Dedifferentiated amniotic fluid mesenchymal stem cell (primary cell): ENCODE data around the gene COL4A3.

Experiments
- DNase-seq: peaks from one replicate; pipeline ENCODE4 v3.0.0-alpha.2; 2016; ENCODE audit errors: extremely low spot score

Gene COL4A3

DNA sequence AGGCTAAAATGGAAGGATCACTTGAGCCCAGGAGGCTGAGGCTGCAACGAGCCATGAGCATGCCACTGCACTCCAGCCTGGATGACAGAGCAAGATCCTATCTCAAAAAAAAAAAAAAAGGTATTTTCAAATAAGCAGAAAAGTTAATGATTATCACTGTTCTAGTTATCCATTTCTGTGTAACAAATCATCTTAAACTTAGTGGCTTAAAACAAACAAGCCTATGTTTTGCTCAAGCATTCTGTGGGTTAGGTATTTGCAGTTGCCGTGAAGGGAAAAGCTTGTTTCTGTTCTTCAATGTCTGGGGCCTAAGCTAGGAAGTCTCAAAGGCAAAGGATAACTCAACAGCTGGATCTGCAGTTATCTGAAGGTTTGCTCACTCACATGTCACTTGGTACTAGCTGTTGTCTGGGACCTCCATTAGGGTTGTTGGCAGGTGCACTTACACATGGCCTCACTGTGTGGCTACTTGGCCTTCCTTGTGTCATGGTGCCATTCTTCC lies 174.7 kb downstream of the COL4A3 start:
- no peak for DNase-seq

DNA sequence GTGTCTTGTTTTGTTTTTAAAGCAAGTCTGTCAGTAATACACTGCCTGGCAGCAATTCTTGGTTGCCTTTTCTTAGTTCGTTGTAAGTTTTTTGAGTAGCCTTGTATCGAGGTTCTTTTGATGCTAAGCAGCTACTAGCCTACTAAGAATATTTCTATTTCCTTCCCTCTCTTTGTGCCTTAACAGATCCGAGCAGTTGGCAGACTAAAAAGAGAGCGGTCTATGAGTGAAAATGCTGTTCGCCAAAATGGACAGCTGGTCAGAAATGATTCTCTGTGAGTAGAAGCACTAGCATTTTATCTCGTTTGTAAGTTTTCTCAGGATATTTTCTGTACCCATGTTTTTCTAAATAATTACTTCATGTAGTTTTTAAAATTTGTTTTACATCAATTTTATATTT lies 175.7 kb downstream of the COL4A3 start:
- DNase-seq = no peak

DNA sequence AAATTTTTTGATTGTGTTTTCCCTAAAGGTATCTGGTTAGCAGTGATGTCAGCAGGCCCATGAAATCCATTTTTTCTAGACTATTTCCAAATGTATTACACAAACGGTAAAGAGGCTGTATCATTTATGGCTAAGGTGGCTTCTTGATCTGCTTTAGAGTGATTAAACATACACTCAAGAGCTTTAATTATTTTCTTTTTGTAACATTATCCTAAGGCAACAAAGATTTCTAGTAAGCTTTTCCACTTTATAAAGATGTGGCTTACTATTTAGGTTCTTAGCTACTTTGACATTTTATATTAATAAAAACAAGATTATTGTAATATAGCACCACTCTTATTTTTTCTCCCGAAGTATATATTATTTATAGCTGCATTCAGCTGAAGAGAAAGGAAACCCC lies 177.1 kb downstream of the COL4A3 start:
- DNase-seq = no peak

DNA sequence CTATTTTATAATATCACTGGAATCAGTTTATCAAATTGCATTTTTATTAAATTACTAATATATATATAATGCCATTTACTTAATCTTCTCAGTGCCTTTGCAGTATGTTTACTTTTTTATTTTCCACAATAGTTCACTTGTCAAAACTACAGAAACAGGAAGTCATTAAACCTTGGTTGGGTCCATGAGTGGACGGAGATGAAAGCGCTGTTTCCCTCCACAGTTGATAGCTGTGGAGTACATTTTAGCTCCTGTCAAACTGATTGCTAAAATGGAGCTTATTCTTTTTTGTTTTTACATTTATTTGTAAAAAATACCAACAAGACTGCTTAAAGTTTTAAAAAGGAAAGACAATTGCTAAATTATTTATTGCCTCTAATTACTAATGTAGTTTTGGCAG lies 179.8 kb downstream of the COL4A3 start:
- no peak for DNase-seq

DNA sequence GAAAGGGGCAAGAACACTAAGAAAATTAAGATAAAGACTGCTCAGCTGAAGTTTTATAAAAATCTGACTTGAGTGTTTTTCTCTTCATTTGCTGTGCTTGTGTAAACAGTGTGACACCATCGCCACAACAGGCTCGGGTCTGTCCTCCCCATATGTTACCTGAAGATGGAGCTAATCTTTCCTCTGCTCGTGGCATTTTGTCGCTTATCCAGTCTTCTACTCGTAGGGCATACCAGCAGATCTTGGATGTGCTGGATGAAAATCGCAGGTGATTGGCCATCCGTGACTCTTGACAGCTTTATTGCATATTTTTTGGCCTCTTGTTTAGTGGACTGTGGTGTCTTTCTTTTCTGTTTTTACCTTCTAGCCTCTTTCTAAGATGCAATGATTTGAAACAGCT lies 182.7 kb downstream of the COL4A3 start:
- no peak for DNase-seq

DNA sequence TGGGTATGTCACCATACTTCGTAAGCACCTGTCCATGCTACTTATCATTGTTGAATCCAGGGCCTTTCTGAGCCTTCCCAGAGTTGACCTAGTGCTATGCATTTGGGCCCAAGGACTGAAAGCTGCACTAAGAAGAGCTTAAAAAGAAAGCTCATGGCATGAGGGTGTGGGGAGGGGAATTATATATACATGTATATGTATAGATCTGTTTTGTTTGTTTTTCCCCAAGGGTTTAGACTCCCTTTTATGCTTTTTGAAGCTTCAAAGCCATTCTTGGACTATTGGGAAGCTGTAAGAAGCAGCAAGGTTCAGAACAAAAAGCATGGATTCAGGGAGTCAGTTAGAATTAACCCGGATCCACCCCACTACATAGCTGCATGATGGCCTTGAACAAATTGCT lies 183.9 kb downstream of the COL4A3 start:
- no peak for DNase-seq

DNA sequence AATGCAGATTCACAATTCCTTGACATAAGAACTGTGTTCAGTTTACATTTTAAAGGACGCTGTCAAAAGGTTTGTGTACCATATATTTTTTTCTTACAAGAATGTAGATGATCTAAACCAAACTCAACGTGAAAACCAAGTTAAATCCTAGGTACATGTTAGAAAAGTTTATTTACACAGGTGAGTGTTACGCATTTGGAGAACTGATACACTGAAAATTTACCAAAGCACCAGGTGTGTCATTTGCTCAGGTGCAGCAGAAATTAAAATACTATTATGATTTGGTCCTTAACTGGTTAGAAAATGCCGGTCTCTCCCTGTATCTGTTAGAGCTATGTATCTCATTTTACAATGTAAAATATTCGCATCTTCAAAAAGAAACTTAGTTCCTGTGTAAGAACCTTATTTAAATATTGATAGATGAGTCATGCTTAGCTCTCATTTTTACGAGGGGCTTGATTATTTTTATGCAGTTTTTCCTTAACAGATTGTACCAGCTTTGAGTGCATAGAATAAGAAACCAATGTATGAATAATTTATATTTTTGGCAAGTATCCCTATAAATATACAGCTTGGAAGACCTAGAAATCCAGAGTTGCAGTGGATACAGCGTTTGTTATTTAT lies 185.7 kb downstream of the COL4A3 start:
- DNase-seq = no peak

DNA sequence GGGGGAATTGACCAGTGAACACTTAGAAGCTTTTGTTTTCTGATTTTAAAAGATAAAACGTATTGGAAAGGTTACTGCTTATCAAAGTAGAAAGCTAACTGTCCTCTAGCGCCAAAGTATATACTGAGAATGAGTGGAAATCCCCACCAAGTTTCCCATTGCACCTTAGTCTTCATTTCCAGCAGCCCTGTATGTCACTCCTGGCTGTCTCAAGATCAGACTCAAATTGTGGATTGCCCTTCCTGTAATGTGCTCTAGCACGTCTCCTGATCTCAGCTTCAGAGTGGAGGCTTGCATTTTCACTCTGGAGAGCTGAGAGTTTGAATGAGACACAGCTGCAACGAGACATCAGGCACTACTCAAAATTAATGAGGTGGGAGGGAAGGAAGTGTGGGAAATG lies 187.2 kb downstream of the COL4A3 start:
- DNase-seq = no peak

DNA sequence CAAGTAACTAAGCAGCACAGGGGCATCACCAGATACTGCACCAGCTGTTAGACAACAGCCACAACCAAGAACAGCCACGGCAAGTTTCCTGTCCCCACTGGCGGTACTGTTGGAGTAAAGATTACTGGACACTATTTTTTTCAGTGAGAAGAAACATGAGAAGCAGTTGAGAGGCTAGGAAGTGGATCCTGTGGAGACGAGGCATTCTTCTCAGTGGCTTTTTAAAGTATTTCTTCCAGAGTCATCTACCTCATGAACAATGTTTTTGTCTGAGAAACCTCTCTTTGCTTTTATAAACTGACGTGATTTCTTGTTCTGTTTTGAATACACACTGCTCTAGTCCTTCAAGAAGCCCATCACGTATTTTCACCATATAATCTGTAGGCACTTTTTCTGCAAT lies 195.9 kb downstream of the COL4A3 start:
- no peak for DNase-seq

DNA sequence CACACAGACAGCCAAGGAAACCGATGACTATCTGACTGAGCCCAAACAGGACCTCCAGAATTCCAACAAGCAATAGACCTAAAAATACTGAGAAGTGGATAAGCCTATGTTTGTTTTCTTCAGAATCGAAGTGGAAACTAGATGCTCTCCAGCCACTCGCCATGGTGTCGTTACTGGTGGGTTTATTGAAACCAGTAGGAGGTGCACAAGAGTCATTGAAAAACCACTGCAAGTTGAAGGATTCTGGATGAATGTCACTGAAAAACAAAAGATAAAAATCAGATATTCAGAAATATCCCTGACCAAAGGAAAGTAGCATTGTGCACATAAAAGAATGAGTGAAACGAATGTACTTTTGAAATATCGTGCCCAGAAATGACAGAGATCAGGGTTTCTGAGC lies 199.3 kb downstream of the COL4A3 start:
- DNase-seq = no peak
